RCC 7860 (cell line): Measurements from ENCODE around the gene CTF1.
A peak's percentile ranks its signal among the peaks of the same experiment; 100 is the strongest.
"Not testable (repeated sequence)": the region's sequence is repeated elsewhere in the genome, so short reads cannot be mapped to it uniquely, and the experiment has no call there.

Source experiments
- DNase-seq: peaks from one replicate; pipeline ENCODE4 v3.0.0-alpha.2; 2015; ENCODE audit warnings: low spot score
- FAIRE-seq: peaks from 2 replicates; lab custom pipeline; 2012; peaks lifted over from hg19 to GRCh38; lab: Jason Lieb, UNC

Gene CTF1

DNA sequence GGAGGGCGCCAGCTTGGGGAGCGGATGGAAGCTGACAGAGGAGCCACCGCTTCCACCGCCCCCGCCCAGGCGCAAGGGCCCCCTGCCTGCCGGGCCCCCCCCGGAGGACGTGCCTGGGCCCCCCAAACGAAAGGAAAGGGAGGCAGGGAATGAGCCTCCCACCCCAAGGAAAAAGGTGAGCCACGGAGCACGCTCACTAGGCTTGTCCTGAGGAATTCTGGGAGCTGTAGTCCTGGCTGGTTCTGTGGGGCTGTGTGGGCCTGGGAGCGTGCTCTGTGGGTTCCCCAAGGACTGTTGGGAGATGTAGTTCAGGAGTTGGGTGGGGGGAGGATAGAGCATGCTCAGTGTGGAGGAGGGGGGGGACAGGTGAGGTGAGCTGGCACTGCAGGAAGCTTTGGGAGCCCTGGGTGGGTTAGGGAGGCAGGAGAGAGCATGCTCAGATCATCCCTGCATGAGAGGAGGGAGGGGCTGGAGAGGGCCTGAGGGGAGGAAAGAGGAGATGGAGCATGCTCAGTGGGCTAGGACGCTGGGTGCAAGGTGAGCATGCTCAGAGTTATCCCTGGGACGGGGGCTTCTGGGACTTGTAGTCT lies 31.5 kb downstream of the CTF1 start:
- FAIRE-seq (no peak), DNase-seq (peak; percentile 37)

DNA sequence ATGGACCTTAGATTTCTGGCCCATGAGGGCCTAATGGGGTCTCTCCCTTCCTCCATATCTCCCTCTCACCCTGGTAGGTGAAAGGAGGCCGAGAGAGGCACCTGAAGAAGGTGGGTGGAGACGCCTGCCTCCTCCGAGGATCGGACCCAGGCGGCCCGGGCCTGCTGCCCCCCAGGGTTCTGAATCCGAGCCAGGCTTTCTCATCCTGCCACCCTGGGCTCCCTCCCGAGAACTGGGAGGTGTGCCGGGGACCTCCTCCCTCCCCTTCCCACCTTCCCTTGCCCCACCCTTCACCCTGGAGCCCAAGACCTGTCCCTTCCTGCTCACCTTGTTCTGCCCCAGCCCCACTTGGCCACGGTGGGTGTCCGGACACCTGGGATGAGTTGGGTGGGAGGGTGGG lies 32.0 kb downstream of the CTF1 start:
- FAIRE-seq (no peak), DNase-seq (no peak)

DNA sequence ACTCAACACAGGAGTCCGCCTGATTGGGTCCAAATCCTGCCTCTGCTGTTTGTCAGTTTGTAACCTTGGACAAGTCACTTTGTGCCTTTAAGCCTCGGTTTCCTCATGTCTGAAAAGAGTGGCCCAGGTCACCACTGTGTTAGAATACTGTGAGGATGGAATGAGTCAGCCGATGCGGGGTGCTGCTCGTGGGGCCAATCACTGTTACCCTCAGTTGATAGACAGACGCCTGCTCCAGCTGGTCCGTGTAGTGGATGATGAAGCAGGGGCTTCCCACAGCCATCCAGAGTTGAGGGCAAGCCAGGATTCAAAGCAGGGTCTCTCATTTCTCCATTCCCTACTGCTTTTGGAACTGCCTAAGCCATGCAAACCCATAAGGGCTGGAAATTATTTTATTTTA lies 32.8 kb downstream of the CTF1 start:
- FAIRE-seq (no peak), DNase-seq (no peak)

DNA sequence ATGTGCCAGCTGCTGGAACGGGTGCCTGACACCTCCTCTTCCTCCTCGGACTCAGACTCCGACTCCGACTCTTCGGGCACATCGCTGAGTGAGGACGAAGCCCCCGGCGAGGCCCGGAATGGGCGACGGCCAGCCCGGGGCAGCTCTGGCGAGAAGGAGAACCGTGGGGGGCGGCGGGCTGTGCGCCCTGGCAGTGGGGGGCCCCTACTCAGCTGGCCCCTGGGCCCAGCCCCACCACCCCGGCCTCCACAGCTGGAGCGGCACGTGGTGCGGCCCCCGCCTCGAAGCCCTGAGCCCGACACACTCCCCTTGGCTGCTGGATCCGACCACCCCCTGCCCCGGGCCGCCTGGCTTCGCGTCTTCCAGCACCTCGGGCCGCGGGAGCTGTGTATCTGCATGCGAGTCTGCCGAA lies 33.8 kb downstream of the CTF1 start:
- DNase-seq (no peak), FAIRE-seq (no peak)

DNA sequence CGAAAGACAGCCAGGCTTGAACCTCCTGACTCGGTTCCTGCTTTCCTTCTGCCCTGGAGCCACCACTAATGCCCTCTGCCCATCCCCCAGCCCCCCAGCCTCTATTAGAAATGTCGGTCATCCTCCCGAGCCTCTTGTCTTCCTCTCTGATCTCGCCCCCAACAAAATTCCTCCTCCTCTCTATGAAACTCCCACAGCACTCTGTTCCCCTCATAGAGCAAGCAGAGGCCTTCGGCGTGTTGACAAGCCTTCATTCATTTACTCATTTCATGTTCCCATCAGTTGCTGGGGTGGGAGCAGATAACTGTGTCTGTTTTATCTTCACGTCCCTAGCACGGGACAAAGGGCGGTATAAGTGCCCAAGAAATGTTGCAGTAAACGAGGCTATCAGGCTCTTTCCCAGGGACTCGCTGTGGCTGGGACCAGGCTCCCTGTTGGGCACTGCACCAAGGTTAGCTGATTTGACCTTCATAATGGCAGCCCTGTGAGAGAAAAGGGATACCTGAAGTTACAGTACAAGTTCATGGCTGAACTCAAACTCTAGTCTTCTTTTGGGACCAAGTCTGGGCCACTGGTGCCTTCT lies 34.7 kb downstream of the CTF1 start:
- FAIRE-seq (no peak), DNase-seq (no peak)

DNA sequence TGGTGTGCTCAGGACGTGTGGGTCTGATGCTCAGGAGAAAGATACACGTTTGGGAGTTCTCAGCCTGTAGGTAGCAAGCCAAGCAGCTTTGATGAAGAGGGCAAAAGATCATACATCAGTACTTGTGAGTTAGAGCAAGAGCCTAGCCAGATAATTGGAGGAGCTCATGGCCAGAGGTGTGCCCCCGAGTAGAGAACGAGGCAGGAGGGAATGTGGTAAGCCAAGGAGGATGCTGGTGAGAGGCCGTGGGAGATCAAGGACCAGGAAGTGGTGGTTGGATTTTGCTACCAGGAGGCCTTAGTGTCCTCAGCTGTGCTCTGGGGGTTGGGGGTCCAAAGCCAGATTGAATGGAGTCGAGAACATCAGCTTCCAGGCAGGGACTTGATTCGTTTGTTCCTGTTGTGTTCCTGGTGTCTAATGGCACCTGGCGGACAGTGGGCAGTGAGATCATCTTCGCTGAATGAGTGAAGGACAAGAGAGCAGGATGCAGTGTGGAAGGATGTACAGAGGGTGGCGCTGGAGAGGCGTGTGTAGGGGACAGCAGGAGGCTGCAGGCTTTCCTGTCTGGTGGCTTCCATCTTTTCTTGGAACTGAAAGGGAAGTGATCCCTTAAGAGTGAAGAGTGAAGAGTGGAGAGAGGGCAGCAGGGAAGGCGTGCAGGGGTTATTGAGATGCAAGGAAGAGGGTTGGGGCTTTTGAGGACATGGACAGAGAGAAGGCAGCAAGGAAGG lies 38.6 kb downstream of the CTF1 start:
- DNase-seq (peak; percentile 12), FAIRE-seq (no peak)

DNA sequence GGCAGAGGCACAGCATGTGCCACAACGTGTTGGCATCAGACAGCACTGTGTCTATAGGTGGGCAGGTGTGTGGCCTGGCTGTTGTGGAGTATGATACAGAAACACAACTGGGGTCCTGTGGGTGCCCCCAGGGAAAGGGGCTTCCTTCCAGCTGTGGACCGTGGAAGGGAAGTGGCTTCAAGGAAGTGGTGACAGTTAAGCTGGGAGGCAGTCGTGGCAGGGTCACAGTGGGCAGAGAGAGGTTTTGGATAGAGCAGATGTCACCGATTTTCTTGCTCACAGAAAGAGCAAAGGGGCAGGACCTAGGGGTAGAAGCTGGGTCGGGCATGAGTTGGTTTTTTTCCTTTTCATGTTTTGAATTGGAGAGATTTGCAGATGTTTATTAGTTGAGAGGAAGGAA lies 41.3 kb downstream of the CTF1 start:
- FAIRE-seq (no peak), DNase-seq (no peak)

DNA sequence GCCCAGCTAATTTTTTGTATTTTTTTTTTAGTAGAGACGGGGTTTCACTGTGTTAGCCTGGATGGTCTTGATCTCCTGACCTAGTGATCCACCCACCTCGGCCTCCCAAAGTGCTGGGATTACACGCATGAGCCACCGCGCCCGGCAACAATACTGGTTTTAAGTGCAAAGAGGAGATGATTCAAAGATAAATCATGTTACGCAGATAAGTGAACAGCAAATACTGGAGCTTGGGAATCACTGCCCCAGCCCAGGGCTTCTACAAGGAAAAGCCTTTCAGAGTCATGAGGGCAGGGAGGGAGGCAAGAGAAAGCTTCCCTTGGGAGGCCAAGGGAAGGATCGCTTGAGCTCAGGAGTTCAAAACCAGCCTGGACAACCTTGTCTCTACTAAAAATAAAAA lies 43.2 kb downstream of the CTF1 start:
- not testable (repeated sequence) for FAIRE-seq
- DNase-seq = peak; percentile 54

DNA sequence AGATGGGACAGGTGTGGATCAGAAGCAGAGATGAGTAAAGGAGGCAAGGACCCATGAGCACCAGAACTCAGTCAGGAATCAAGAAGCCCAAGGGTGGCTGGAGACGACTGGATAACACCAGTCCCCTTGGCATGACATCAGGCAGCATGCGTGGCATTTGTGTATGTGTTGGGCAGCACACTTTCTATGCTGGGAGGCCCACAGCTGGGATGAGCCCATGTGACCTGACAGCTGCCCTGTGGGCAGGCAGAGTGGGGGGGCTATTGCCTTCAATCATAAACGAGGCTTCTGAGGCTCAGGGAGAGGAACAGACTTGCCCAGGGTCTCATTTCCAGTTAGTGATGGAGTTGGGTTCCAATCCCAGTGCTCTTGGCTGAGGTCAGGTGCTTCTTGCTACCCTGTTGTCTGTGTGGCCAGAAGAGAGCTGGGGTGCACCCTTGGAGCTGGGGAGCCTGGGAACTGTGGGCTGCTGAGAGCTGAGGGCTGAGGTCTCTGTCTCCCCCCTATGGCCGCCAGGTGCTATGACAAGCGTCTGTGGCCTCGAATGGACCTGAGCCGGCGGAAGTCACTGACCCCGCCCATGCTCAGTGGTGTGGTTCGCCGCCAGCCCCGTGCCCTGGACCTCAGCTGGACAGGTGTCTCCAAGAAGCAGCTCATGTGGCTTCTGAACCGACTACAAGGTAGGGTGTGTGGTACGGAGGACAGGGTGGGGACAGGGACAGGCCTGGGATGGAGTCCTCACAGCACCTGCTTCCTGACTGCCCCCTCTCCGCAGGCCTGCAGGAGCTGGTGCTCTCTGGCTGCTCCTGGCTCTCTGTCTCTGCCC lies 45.4 kb downstream of the CTF1 start:
- DNase-seq (peak; percentile 55), FAIRE-seq (no peak)

DNA sequence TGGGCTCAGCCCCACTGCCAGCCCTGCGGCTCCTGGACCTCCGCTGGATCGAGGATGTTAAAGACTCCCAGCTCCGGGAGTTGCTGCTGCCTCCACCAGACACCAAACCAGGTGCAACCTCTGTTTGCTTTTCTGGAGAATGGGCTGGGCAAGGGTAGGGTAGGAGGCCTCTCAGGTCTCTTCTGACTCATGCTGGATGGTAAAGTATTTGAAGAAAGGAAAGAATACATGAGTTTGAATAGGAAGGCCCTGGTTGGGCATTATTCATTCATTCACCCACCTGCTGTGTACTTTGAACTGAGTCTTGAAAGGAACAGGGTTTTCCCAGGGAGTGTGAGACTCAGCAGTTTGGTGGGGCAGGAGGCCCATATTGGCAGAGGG lies 46.0 kb downstream of the CTF1 start:
- no peak for FAIRE-seq
- no peak for DNase-seq

DNA sequence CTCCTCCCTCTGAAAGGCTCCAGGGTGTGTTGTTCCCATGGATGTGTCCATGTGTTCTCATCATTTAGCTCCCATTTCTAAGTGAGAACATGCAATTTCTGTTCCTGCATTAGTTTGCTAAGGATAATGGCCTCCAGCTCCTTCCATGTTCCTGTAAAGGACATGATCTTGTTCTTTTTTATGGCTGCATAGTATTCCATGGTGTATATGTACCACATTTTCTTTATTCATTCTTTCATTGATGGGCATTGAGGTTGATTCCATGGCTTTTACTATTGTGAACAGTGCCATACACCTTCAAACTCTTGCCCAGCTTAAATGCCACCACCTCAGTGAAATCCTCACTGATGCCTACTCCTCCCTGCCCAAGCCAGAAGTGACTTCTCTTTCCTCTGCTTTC lies 47.9 kb downstream of the CTF1 start:
- FAIRE-seq = no peak
- no peak for DNase-seq

DNA sequence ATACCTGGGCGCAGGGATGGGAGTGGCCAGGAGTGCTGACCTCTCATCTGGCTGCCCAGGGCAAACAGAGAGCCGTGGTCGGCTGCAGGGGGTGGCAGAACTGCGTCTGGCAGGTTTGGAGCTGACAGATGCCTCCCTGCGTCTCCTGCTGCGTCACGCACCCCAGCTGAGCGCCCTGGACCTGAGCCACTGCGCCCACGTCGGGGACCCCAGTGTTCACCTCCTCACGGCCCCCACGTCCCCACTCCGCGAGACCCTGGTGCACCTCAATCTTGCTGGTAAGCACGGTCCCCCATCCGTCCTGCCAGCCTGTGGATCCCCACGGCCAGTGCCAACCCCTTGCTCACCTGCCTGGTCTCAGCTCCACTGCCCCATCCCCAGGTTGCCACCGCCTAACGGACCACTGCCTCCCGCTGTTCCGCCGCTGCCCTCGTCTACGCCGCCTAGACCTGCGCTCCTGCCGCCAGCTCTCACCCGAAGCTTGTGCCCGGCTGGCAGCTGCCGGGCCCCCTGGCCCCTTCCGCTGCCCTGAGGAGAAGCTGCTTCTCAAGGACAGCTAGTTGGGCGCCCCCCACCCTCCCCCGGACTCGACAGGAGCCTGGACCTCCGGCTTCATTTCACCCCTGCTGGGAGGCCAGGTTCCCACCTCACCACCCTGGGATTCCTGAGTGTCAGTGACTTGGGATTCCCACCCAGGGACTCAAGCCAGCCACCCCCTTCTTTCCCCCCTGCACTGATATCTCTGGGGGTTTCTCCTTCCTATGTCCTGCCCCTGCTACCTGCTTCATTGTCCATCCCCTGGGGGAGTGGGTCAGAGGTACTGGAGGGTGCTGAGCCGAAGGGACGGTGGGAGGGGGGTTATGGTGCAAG lies 50.5 kb downstream of the CTF1 start:
- DNase-seq = no peak
- FAIRE-seq = no peak

DNA sequence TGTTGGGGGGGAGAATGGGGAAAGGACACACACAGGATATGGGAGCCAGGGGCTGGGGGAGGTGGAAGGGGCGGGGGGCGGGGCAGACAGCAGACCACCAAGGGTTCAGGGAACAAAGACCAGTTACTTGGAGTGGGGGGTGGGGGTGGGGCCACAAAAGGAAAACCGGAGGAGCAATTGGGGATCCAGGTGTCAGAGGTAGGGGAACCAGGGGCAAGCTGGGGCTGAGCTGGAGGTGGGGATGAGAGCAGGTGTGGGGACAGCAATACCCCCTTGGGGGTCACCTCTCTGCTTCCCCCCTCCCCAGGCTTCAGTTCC lies 51.1 kb downstream of the CTF1 start:
- DNase-seq (no peak), FAIRE-seq (no peak)

DNA sequence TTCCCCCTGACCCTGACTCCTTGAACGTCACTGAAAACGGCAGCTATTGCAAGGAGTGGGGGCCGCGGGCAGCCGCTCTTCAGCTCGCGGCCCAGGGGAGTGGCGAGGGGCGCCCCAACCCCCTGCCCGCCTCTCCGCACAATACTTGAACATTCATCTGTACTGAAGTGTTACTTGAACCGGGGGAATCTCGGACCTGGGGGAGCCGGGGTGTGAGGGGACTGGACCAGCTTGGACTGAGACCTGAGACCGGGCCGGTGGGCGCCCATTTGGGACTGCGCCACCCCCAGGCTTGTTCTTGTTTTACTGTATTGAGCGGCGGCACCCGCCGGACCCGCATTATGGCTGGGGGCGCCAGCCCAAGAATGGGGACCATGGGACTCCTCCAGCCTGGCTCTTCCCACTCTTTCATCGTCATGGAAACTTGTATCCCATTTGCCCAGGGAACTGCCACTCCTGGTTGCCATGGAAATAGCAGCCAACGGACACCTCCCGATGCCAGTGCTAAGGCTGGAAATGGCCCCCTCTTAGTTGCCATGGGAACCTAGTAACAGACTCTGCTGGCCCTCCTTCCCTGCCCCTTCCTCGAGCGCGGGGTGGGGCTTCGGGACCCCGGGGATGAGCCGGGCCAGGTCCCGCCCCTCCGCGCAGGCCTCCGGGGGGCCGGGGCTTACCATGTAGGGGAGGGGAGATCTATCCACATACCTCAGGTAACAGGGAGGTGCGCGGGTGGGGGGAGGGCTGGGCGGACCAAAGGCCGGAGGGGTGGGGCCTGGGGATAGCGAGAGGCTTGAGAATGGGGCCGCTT lies 51.6 kb downstream of the CTF1 start:
- DNase-seq (peak; percentile 81), FAIRE-seq (no peak)

DNA sequence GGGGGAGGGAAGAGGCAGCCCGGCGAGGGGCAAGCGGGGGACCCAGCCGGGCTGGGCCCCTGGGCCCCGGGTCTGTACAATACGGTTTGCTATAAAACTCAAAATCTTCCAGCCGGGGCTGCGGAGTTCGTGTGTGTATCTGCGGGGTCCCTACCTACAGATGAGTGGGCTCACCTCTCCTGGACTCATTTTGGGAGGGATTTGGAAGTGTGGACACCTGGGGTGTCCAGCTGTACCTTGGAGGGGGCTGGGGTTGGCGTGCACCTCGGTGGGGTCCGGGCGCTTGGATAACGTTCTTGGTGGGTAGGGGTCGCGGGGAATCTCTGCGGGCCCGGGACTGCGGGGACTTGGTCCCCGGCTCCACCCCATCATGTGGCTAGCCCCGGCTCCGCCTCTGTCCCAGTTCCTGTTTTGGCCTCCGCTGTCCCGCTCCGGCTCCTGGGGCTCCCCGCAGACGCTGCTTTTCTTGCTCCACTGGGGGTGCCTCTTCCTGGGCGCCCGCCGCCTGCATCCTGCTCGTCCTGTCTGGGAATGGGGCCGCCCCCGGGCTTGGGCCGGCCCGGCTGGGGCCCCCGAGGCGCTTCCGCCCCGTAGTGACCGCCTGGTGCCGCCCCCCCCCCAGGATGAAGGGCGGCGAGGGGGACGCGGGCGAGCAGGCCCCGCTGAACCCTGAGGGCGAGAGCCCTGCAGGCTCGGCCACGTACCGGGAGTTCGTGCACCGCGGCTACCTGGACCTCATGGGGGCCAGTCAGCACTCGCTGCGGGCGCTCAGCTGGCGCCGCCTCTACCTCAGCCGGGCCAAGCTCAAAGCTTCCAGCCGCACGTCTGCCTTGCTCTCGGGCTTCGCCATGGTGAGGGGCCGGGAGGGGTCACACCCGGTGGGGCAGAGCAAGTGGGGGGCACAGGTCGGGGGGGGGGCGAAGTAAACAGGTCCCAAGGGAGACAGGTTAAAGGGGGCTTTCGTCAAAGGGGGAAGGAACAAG lies 52.5 kb downstream of the CTF1 start, which contains the start of gene ORAI3:
Gene ORAI3, plus strand, starts transcription at position 402 of the 983 bp plus-strand sequence. Its CDS starts 222 bp downstream, at position 624.
- FAIRE-seq = no peak
- peak; percentile 36 for DNase-seq

DNA sequence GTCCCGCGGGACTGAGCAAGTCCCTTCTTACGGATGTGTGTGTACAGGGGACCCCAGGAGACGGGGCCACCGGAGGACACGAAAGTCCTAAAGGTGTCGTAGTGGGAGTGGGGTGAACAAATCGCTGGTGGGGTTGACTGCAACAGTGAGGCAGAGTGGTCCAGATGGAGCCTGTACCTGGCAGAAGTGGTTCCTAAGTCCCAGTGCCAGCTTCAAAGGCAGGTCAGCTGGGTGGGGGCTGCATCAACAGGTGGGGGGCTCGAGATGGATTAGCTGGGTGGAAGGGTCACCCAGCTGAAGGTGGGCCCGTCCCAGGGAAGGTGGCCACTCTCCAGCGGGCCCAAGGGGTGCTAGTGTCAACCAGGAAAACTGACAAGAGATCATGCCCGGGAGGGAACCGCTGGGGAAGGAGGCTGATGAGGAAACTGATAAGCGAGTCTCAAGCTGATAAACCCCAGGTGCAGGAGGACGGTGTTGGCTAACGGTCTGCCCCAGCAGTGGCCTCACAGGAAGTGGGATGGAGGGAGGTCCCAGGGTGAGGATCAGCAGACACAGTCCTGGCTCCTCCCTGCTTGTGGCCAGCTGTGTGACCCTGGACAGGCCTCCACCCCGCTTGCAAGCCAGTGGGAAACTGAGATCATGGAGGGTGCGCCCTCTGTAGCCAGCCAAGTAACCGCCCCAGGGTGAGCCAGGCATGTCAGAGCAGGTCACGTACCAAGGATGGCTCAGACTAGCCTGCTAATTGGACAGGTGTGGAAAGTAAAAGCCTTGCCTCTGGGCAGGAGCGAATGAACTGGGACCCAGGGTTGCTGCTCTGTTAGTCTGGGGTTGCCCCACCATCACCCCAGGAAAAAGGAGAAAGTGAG lies 53.5 kb downstream of the CTF1 start:
- DNase-seq (peak; percentile 96), FAIRE-seq (peak; percentile 90)

DNA sequence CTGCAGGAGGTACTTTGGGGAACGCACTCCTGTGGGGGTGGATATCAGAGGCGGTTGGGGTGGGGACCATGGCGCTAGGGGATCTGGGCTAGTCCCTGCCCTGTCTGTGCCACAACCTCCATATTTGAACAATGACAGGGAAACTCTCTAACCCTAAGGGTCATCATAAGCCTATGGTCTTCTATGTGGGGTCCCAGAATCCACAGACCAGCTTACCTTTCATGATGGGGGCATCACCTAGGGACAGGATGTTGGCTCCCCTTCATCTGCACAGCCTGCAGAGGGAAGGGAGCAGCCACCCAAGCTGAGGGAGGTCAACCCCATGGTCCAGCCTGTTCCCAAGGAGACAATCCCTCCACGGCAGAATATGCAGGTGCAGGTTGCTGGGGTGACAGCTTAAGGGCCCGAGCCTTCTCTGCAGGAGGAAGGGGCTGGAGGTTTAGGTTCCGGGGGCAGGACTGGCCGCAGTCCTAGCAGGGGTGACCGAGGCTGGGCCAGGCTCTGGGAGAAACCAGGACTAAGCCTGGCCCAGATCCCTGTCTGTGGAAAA lies 54.2 kb downstream of the CTF1 start:
- FAIRE-seq = no peak
- no peak for DNase-seq
